NCI-H2029 treated with DMSO at 0.1 percent for 48 hours (cell line): ENCODE data around the gene MISP.

ENCODE experiments used
- DNase-seq: peaks from one replicate; lab custom pipeline; 2025; lab: John Stamatoyannopoulos, UW

MISP gene

GRCh38 chr19:808423-808775 lies 57.5 kb downstream of the MISP start:
- no peak for DNase-seq

GRCh38 chr19:810077-810855 lies 59.4 kb downstream of the MISP start:
- DNase-seq, result no peak

GRCh38 chr19:810883-811489 lies 60.1 kb downstream of the MISP start:
- no peak for DNase-seq

DNA sequence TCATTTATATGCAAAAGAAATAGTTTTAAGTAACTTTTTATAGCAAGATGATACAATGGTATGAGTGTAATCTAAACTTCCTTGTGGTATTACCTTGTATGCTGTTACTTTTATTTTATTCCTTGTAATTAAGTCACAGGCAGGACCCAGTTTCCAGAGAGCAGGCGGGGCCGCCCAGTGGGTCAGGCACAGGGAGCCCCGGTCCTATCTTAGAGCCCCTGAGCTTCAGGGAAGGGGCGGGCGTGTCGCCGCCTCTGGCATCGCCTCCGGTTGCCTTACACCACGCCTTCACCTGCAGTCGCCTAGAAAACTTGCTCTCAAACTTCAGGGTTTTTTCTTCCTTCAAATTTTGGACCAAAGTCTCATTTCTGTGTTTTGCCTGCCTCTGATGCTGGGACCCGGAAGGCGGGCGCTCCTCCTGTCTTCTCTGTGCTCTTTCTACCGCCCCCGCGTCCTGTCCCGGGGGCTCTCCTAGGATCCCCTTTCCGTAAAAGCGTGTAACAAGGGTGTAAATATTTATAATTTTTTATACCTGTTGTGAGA lies 60.7 kb downstream of the MISP start:
- no peak for DNase-seq

- no peak for DNase-seq
Measured at GRCh38 chr19:812049-812746, 61.3 kb downstream of the MISP start.

GRCh38 chr19:812747-813218 lies 61.9 kb downstream of the MISP start:
- DNase-seq, result no peak

DNA sequence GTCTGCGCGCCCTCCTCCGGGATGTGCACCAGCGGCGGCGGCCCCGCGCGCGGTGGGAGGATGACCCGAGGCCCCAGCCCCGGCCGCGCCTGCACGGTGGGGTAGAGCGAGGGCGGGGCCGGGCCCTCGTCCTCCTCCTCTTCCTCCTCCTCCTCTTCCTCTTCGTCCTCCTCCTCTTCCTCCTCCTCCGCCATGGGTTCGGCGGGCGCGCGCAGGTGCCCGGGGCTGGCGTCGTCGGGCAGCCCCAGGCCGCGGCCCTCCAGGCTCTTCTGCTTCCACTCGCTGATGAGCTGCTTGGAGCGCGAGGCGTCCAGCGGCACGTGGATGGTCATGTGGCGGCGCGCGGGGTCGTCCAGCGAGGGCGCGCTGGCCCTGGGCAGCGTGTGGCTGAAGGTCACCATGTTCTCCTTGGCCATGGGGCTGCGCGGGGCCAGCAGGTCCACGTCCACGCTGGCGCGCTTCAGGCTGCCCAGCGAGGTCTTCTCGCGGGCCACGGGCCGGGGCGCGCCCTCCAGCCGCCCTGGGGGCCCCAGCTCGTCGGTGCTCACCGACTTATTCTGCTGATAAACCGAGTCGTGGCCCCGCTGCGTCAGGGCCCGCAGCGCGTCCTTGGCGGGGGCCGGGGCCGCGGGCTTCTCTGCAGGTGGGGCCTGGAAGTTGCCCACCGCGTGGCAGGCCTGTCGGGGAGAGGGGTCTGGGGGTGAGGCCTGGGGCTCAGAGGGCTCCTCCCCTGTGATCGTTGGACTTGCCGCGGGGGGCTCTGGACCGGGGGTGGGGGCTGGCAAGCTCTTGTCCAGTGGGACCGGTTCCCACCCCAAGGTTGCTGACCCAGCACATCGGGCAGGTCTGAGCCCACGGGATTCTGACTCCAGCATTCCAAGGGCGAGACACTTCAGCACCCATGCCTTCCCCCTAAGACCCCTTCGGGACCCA lies 62.6 kb downstream of the MISP start:
- DNase-seq, result no peak
